Measurements from ENCODE around the gene MCM3. TPM values are rescaled to one million over a fixed set of nuclear protein-coding genes. Genes with fewer than 3 reads are reported as not detected.

The MCM3 gene
- polyA plus RNA-seq, 1 donor from 2014 or later = 8.6 TPM

DNA sequence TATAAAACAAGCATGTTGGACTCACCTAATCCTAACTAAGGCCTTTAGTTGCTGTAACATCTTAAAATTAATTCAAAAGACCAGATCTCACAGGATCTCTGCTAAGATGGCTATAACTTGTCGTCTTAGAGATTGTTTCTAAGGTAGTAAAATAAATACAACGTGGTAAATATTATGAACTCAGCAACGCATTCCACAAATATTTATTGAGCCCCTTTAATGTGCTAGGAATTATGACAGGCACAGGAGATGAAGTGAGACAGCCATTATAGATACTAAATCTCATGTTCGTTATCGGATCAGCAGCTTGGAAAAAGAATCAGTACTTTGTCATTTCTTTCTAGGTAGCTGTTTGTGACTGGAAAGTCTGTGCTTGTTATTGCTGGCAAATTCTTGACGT lies 20.9 kb upstream of the MCM3 start:
- Histone ChIP-seq H3K4me2 (ENCODE audit: low read length) (no peak overlapping the region), H2AFZ (ENCODE audit: low read depth, low read length) (no peak overlapping the region), H3K27me3 (ENCODE audit: insufficient read depth, low read depth, low read length) (no peaks in the 10 kb centered on the region), H3K36me3 (ENCODE audit: insufficient read depth, low read length) (no peaks in the 10 kb centered on the region), H3K9ac (ENCODE audit: low read length) (no peak overlapping the region), H3K9me2 (ENCODE audit: insufficient read depth, low read length) (no peaks in the 10 kb centered on the region), H3K79me2 (replicated peaks; ENCODE audit: insufficient read depth, low read length) (no peaks in the 10 kb centered on the region), H4K20me1 (ENCODE audit: insufficient read depth) (no peaks in the 10 kb centered on the region), H3K9me3 (ENCODE audit: low read length) (no peaks in the 10 kb centered on the region), H3K27ac (ENCODE audit: low read length) (no peak overlapping the region), H3F3A (ENCODE audit: insufficient read depth, low read length, poor library complexity, severe bottlenecking) (no peaks in the 10 kb centered on the region), H3K4me3 (ENCODE audit: low read length) (no peak overlapping the region)
- TF ChIP-seq TAF1 (IDR thresholded peaks at IDR 0.05; ENCODE audit: low read depth) (no peak), SMC3 (conservative IDR thresholded peaks at IDR 0.05; ENCODE audit: poor library complexity) (no peak), EZH2 (IDR thresholded peaks at IDR 0.05; ENCODE audit: borderline replicate concordance, insufficient read depth, low read length, poor library complexity, severe bottlenecking) (no peak), RAD21 (conservative IDR thresholded peaks at IDR 0.05) (no peak), MXI1 (conservative IDR thresholded peaks at IDR 0.05; ENCODE audit: poor library complexity, severe bottlenecking) (no peak), EP300 (conservative IDR thresholded peaks at IDR 0.05; ENCODE audit: poor library complexity, severe bottlenecking) (no peak), POLR2AphosphoS5 (IDR thresholded peaks at IDR 0.05) (no peak), REST (IDR thresholded peaks at IDR 0.05; ENCODE audit: borderline replicate concordance) (no peak)
- TF ChIP-seq, protein P1, sequence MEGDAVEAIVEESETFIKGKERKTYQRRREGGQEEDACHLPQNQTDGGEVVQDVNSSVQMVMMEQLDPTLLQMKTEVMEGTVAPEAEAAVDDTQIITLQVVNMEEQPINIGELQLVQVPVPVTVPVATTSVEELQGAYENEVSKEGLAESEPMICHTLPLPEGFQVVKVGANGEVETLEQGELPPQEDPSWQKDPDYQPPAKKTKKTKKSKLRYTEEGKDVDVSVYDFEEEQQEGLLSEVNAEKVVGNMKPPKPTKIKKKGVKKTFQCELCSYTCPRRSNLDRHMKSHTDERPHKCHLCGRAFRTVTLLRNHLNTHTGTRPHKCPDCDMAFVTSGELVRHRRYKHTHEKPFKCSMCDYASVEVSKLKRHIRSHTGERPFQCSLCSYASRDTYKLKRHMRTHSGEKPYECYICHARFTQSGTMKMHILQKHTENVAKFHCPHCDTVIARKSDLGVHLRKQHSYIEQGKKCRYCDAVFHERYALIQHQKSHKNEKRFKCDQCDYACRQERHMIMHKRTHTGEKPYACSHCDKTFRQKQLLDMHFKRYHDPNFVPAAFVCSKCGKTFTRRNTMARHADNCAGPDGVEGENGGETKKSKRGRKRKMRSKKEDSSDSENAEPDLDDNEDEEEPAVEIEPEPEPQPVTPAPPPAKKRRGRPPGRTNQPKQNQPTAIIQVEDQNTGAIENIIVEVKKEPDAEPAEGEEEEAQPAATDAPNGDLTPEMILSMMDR (IDR thresholded peaks at IDR 0.05; ENCODE audit: poor library complexity, severe bottlenecking) = no peak

DNA sequence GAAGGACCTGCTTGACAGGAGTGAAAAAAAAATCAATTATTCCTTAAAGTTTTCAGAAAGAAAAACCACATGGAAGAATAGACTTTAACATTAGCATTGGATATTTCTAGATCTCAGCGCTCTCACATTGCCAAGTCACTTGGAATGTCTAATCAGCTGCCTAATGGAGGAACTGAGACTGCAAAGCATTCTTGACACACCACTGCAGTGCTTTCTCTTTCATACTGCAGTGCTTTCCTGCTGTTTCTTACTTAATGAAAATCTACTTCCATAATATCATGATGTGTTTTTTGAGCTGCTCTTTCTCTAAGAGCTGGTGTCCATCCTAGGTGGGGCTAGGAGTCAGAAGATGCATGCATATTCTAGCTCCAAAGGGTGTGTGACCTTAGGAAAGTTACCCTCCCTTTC lies 20.4 kb upstream of the MCM3 start:
- Histone ChIP-seq H3F3A (ENCODE audit: insufficient read depth, low read length, poor library complexity, severe bottlenecking) (no peaks in the 10 kb centered on the region), H3K36me3 (ENCODE audit: insufficient read depth, low read length) (no peaks in the 10 kb centered on the region), H3K9me3 (ENCODE audit: low read length) (no peaks in the 10 kb centered on the region), H3K9me2 (ENCODE audit: insufficient read depth, low read length) (no peaks in the 10 kb centered on the region), H3K27me3 (ENCODE audit: insufficient read depth, low read depth, low read length) (no peaks in the 10 kb centered on the region), H3K4me2 (ENCODE audit: low read length) (no peak overlapping the region), H2AFZ (ENCODE audit: low read depth, low read length) (no peak overlapping the region), H3K4me3 (ENCODE audit: low read length) (no peak overlapping the region), H3K9ac (ENCODE audit: low read length) (no peak overlapping the region), H3K79me2 (replicated peaks; ENCODE audit: insufficient read depth, low read length) (no peaks in the 10 kb centered on the region), H3K27ac (ENCODE audit: low read length) (no peak overlapping the region), H4K20me1 (ENCODE audit: insufficient read depth) (no peaks in the 10 kb centered on the region)
- TF ChIP-seq TAF1 (IDR thresholded peaks at IDR 0.05; ENCODE audit: low read depth) = no peak
- TF ChIP-seq POLR2AphosphoS5 (IDR thresholded peaks at IDR 0.05) = peak; percentile 16

DNA sequence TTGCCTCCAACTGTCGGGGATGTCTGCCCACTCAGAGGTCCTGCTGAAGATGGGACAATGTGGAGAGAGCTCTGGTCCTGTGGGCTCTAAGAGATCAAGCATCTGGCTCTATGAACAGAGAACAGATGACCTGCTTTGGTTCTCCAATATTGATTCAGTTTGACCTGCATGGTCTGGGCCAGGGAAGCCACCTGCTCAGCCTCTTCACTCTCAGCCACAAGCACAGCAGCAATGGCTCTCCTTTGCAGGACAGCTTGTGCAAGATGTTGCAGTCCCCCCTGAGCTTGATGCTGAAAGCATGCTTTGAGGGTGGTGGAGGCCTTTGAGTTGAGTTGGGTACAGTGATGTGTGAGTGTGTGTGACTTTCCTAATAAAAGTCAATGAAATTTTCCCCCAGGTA lies 18.6 kb upstream of the MCM3 start:
- no peak overlapping the region for H3K4me3 ChIP-seq (ENCODE audit: low read length)
- H3K9ac ChIP-seq (ENCODE audit: low read length) = no peak overlapping the region
- TF ChIP-seq, protein P1 (IDR thresholded peaks at IDR 0.05; ENCODE audit: poor library complexity, severe bottlenecking) = no peak
- TF ChIP-seq POLR2AphosphoS5 (IDR thresholded peaks at IDR 0.05) (no peak), REST (IDR thresholded peaks at IDR 0.05; ENCODE audit: borderline replicate concordance) (no peak), EZH2 (IDR thresholded peaks at IDR 0.05; ENCODE audit: borderline replicate concordance, insufficient read depth, low read length, poor library complexity, severe bottlenecking) (no peak), SMC3 (conservative IDR thresholded peaks at IDR 0.05; ENCODE audit: poor library complexity) (no peak)
- H4K20me1 ChIP-seq (ENCODE audit: insufficient read depth) = no peaks in the 10 kb centered on the region
- H3K27me3 ChIP-seq (ENCODE audit: insufficient read depth, low read depth, low read length) = no peaks in the 10 kb centered on the region
- no peaks in the 10 kb centered on the region for H3K9me3 ChIP-seq (ENCODE audit: low read length)
- no peak overlapping the region for H3K27ac ChIP-seq (ENCODE audit: low read length)
- no peaks in the 10 kb centered on the region for H3K79me2 ChIP-seq (replicated peaks; ENCODE audit: insufficient read depth, low read length)
- no peaks in the 10 kb centered on the region for H3F3A ChIP-seq (ENCODE audit: insufficient read depth, low read length, poor library complexity, severe bottlenecking)
- H2AFZ ChIP-seq (ENCODE audit: low read depth, low read length) = no peak overlapping the region
- no peaks in the 10 kb centered on the region for H3K36me3 ChIP-seq (ENCODE audit: insufficient read depth, low read length)
- H3K9me2 ChIP-seq (ENCODE audit: insufficient read depth, low read length) = no peaks in the 10 kb centered on the region
- no peak overlapping the region for H3K4me2 ChIP-seq (ENCODE audit: low read length)
